ENCODE results near the gene CCDC146.
"Not testable (repeated sequence)": the region's sequence is repeated elsewhere in the genome, so short reads cannot be mapped to it uniquely, and the experiment has no call there.

CCDC146 gene

GRCh38 chr7:77219701-77220331 lies 97.4 kb downstream of the CCDC146 start:
- H3K36me3 ChIP-seq (ENCODE audit: control insufficient read depth, insufficient read depth, low read length); H3K4me1 ChIP-seq (ENCODE audit: control insufficient read depth, insufficient read depth, low read length); H3K27me3 ChIP-seq (ENCODE audit: control insufficient read depth, insufficient read depth, low read length); H3K9ac ChIP-seq (ENCODE audit: low read length); H3K9me3 ChIP-seq (ENCODE audit: control insufficient read depth, low read length); H3K4me3 ChIP-seq (ENCODE audit: low read length): not testable (repeated sequence)

GRCh38 chr7:77222065-77222464 lies 99.7 kb downstream of the CCDC146 start:
- H3K9me3 ChIP-seq (ENCODE audit: control insufficient read depth, low read length): no peaks in the 10 kb centered on the region
- no peak overlapping the region for H3K9ac ChIP-seq (ENCODE audit: low read length)
- H3K27me3 ChIP-seq (ENCODE audit: control insufficient read depth, insufficient read depth, low read length): no peaks in the 10 kb centered on the region
- H3K4me1 ChIP-seq (ENCODE audit: control insufficient read depth, insufficient read depth, low read length): peaks cover 3% of the 10 kb centered on the region
- H3K4me3 ChIP-seq (ENCODE audit: low read length): no peak overlapping the region
- no peaks in the 10 kb centered on the region for H3K36me3 ChIP-seq (ENCODE audit: control insufficient read depth, insufficient read depth, low read length)

DNA sequence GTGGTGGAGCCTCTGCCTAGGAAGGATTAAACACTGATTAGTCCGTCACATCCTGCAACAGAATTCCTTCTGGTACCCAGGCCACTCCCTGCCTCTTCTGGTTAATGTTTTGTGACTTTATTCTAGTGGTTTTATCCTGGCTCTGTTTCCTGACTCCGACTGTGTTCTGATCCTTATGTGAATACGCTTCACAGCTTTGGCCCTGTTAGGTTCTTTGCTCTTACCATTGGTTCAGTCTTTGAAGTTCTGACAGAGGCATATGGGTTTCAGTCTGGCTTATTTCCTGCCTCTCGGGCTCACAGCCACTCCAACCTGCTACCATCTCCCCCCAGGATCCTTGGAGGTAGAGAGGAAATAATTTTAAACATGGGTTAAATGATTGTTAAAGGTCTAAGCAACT lies 100.4 kb downstream of the CCDC146 start:
- Histone ChIP-seq H3K27me3 (ENCODE audit: control insufficient read depth, insufficient read depth, low read length) (no peaks in the 10 kb centered on the region), H3K9ac (ENCODE audit: low read length) (no peak overlapping the region), H3K36me3 (ENCODE audit: control insufficient read depth, insufficient read depth, low read length) (no peaks in the 10 kb centered on the region), H3K9me3 (ENCODE audit: control insufficient read depth, low read length) (no peaks in the 10 kb centered on the region), H3K4me3 (ENCODE audit: low read length) (no peak overlapping the region), H3K4me1 (ENCODE audit: control insufficient read depth, insufficient read depth, low read length) (no peaks in the 10 kb centered on the region)

GRCh38 chr7:77223261-77223660 lies 100.8 kb downstream of the CCDC146 start:
- no peaks in the 10 kb centered on the region for H3K4me1 ChIP-seq (ENCODE audit: control insufficient read depth, insufficient read depth, low read length)
- no peak overlapping the region for H3K4me3 ChIP-seq (ENCODE audit: low read length)
- H3K9me3 ChIP-seq (ENCODE audit: control insufficient read depth, low read length): no peaks in the 10 kb centered on the region
- no peaks in the 10 kb centered on the region for H3K36me3 ChIP-seq (ENCODE audit: control insufficient read depth, insufficient read depth, low read length)
- no peak overlapping the region for H3K9ac ChIP-seq (ENCODE audit: low read length)
- H3K27me3 ChIP-seq (ENCODE audit: control insufficient read depth, insufficient read depth, low read length): no peaks in the 10 kb centered on the region

DNA sequence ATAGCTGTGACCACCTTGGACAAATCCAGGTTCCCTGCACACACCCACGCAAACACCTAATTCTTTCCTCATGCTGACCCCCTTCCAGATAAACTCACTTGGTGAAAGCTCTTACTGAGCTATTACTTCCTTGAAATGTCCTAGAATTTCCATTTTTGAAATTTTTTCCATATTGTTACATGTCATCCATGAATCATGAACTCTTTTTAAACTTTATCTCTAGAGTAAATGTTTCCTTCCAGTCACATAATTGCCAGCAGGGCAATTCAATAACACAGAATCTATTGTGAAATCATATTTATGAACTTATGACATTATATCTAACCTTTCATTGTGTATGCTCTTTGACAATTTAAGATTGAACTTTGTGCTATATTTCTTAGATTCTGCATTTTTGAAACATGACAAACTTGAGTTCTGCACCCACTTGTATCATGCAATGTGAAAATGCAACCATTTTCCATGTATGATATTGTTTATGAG lies 104.0 kb downstream of the CCDC146 start:
- Histone ChIP-seq H3K9me3 (ENCODE audit: control insufficient read depth, low read length) (no peaks in the 10 kb centered on the region), H3K4me1 (ENCODE audit: control insufficient read depth, insufficient read depth, low read length) (no peaks in the 10 kb centered on the region), H3K36me3 (ENCODE audit: control insufficient read depth, insufficient read depth, low read length) (no peaks in the 10 kb centered on the region), H3K9ac (ENCODE audit: low read length) (no peak overlapping the region), H3K4me3 (ENCODE audit: low read length) (no peak overlapping the region), H3K27me3 (ENCODE audit: control insufficient read depth, insufficient read depth, low read length) (no peaks in the 10 kb centered on the region)

GRCh38 chr7:77228795-77229194 lies 106.4 kb downstream of the CCDC146 start:
- not testable (repeated sequence) for H3K27me3 ChIP-seq (ENCODE audit: control insufficient read depth, insufficient read depth, low read length)

GRCh38 chr7:77232467-77232866 lies 110.1 kb downstream of the CCDC146 start:
- H3K36me3 ChIP-seq (ENCODE audit: control insufficient read depth, insufficient read depth, low read length): no peaks in the 10 kb centered on the region
- H3K4me1 ChIP-seq (ENCODE audit: control insufficient read depth, insufficient read depth, low read length): no peaks in the 10 kb centered on the region
- no peaks in the 10 kb centered on the region for H3K27me3 ChIP-seq (ENCODE audit: control insufficient read depth, insufficient read depth, low read length)
- H3K4me3 ChIP-seq (ENCODE audit: low read length): no peak overlapping the region
- H3K9ac ChIP-seq (ENCODE audit: low read length): no peak overlapping the region
- H3K9me3 ChIP-seq (ENCODE audit: control insufficient read depth, low read length): no peaks in the 10 kb centered on the region

More at GRCh38 chr7:77228795-77229194, 106.4 kb downstream of the CCDC146 start:
- H3K9me3 ChIP-seq (ENCODE audit: control insufficient read depth, low read length); H3K4me3 ChIP-seq (ENCODE audit: low read length); H3K4me1 ChIP-seq (ENCODE audit: control insufficient read depth, insufficient read depth, low read length); H3K9ac ChIP-seq (ENCODE audit: low read length); H3K36me3 ChIP-seq (ENCODE audit: control insufficient read depth, insufficient read depth, low read length): not testable (repeated sequence)

DNA sequence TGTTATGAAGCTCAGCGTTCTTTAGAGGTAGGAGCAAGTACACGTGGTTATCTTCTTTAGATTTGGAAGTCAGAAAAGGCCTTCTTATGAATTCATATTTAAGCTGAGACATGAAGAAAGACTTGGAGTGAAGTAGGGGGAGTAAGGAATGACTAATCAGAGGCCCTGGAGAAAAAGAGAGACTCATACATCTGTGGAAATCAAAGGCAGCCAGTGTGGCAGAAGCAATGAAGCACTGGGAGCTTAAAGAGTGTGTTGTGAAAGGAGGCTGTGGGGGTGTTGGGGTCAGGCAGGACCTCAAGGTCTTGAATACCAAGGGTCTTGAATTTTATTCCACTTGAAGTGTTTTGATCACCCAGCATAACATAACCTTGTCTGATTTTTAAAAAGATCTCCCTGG lies 112.9 kb downstream of the CCDC146 start:
- Histone ChIP-seq H3K36me3 (ENCODE audit: control insufficient read depth, insufficient read depth, low read length) (no peaks in the 10 kb centered on the region), H3K4me1 (ENCODE audit: control insufficient read depth, insufficient read depth, low read length) (no peaks in the 10 kb centered on the region), H3K9ac (ENCODE audit: low read length) (no peak overlapping the region), H3K9me3 (ENCODE audit: control insufficient read depth, low read length) (no peaks in the 10 kb centered on the region), H3K4me3 (ENCODE audit: low read length) (no peak overlapping the region), H3K27me3 (ENCODE audit: control insufficient read depth, insufficient read depth, low read length) (no peaks in the 10 kb centered on the region)

- Histone ChIP-seq H3K27me3 (ENCODE audit: control insufficient read depth, insufficient read depth, low read length) (no peaks in the 10 kb centered on the region), H3K9me3 (ENCODE audit: control insufficient read depth, low read length) (no peaks in the 10 kb centered on the region), H3K4me1 (ENCODE audit: control insufficient read depth, insufficient read depth, low read length) (no peaks in the 10 kb centered on the region), H3K36me3 (ENCODE audit: control insufficient read depth, insufficient read depth, low read length) (no peaks in the 10 kb centered on the region), H3K4me3 (ENCODE audit: low read length) (no peak overlapping the region), H3K9ac (ENCODE audit: low read length) (no peak overlapping the region)
Measured at GRCh38 chr7:77238703-77239136, 116.3 kb downstream of the CCDC146 start.

DNA sequence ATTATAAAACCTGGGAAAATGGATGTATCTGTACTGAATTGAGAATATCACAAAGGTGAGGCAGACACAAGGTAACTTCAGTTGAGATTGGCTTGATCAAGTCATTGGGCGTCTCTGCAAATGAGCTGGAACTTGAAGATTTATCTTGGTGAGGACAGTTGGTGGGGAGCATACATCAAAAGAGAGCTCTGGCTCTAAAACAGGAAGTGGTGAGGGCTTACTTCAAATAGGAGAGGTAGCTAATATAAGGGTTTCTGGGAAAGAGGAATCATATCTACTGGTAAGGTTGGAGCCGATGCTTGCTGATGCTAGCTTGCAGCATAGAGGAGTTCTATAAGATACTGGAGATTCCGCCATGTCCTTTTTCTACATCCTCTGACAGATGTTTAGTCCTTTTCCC lies 117.1 kb downstream of the CCDC146 start:
- H3K9me3 ChIP-seq (ENCODE audit: control insufficient read depth, low read length): no peaks in the 10 kb centered on the region
- H3K9ac ChIP-seq (ENCODE audit: low read length): no peak overlapping the region
- H3K4me1 ChIP-seq (ENCODE audit: control insufficient read depth, insufficient read depth, low read length): no peaks in the 10 kb centered on the region
- H3K27me3 ChIP-seq (ENCODE audit: control insufficient read depth, insufficient read depth, low read length): no peaks in the 10 kb centered on the region
- H3K36me3 ChIP-seq (ENCODE audit: control insufficient read depth, insufficient read depth, low read length): no peaks in the 10 kb centered on the region
- no peak overlapping the region for H3K4me3 ChIP-seq (ENCODE audit: low read length)

- Histone ChIP-seq H3K36me3 (ENCODE audit: control insufficient read depth, insufficient read depth, low read length) (no peaks in the 10 kb centered on the region), H3K9ac (ENCODE audit: low read length) (no peak overlapping the region), H3K4me3 (ENCODE audit: low read length) (no peak overlapping the region), H3K4me1 (ENCODE audit: control insufficient read depth, insufficient read depth, low read length) (no peaks in the 10 kb centered on the region), H3K27me3 (ENCODE audit: control insufficient read depth, insufficient read depth, low read length) (no peaks in the 10 kb centered on the region), H3K9me3 (ENCODE audit: control insufficient read depth, low read length) (no peaks in the 10 kb centered on the region)
Measured at GRCh38 chr7:77242068-77242467, 119.7 kb downstream of the CCDC146 start.

GRCh38 chr7:77242554-77242953 lies 120.1 kb downstream of the CCDC146 start:
- no peaks in the 10 kb centered on the region for H3K27me3 ChIP-seq (ENCODE audit: control insufficient read depth, insufficient read depth, low read length)
- H3K36me3 ChIP-seq (ENCODE audit: control insufficient read depth, insufficient read depth, low read length): no peaks in the 10 kb centered on the region
- no peaks in the 10 kb centered on the region for H3K9me3 ChIP-seq (ENCODE audit: control insufficient read depth, low read length)
- H3K4me3 ChIP-seq (ENCODE audit: low read length): no peak overlapping the region
- no peak overlapping the region for H3K9ac ChIP-seq (ENCODE audit: low read length)
- no peaks in the 10 kb centered on the region for H3K4me1 ChIP-seq (ENCODE audit: control insufficient read depth, insufficient read depth, low read length)
